Suprapubic skin (tissue), 4 donors: ENCODE results near the gene CFL2. TPM values are rescaled to one million over a fixed set of nuclear protein-coding genes. Genes with fewer than 3 reads are reported as not detected.

Experiments used
- DNase-seq, 2 donors: peaks; one replicate each; pipeline ENCODE4 v3.0.0-alpha.2; 2019; ENCODE audit warnings: low spot score in 2 of 2
- H3K27ac ChIP-seq: fragments of 200-600 bp; sonication (generic); one replicate; pipeline ENCODE4 v1.5.1; 2019
- H3K27me3 ChIP-seq: fragments of 200-600 bp; sonication (generic); one replicate; pipeline ENCODE4 v1.5.1; 2019
- H3K36me3 ChIP-seq: fragments of 200-600 bp; sonication (generic); one replicate; pipeline ENCODE4 v1.5.1; 2019
- H3K4me1 ChIP-seq: fragments of 200-600 bp; sonication (generic); one replicate; pipeline ENCODE4 v1.5.1; 2019
- H3K4me3 ChIP-seq: fragments of 200-600 bp; sonication (generic); one replicate; pipeline ENCODE4 v1.5.1; 2019; ENCODE audit warnings: mild to moderate bottlenecking
- H3K9me3 ChIP-seq: fragments of 200-600 bp; sonication (generic); one replicate; pipeline ENCODE4 v1.5.1; 2019
- CTCF ChIP-seq, 2 donors: fragments of 200-600 bp in 1 of 2; fragments of 450-650 bp in 1 of 2; sonication (generic) in 1 of 2; IDR thresholded peaks; one replicate each; pipeline ENCODE4 v1.5.1; 2016 to 2019; ENCODE audit warnings: antibody characterized with exemption in 2 of 2, mild to moderate bottlenecking in 1 of 2, moderate library complexity in 1 of 2
- EP300 ChIP-seq: sonication (generic); formaldehyde crosslinking; IDR thresholded peaks from one replicate; pipeline ENCODE4 v1.6.1; 2017; ENCODE audit warnings: antibody characterized with exemption
- POLR2A ChIP-seq, 2 donors: fragments of 450-650 bp; IDR thresholded peaks; one replicate each; pipeline ENCODE4 v1.6.1; 2017; ENCODE audit warnings: antibody characterized with exemption in 2 of 2, mild to moderate bottlenecking in 2 of 2, moderate library complexity in 2 of 2
- POLR2AphosphoS5 ChIP-seq, 3 donors: sonication (generic); formaldehyde crosslinking; IDR thresholded peaks; one replicate each; pipeline ENCODE4 v1.6.1; 2017; ENCODE audit warnings: antibody characterized with exemption in 3 of 3
- WGBS: methylation state at CpG from one replicate; pipeline ENCODE4 v1.1.5; 2018; 5-methylcytosine and 5-hydroxymethylcytosine counted together
- total RNA-seq, 4 donors: library from RNA; depleted of rRNA; stranded (reverse); fragments of >200 nt; gene quantifications; one replicate each; pipeline ENCODE4 v1.1.0, GENCODE V29; 2016

Gene CFL2
- total RNA-seq, 4 donors from 2014 or later = 3.7 to 23.9 (median 8.7) TPM

GRCh38 chr14:34715127-34715863 lies 902 bp upstream of the CFL2 start:
- no peaks in the 10 kb centered on the region for H3K36me3 ChIP-seq
- H3K4me1 ChIP-seq = peaks cover 39% of the 10 kb centered on the region
- TF ChIP-seq CTCF (IDR thresholded peaks at IDR 0.05) = no peak
- no peak for TF ChIP-seq POLR2AphosphoS5 (IDR thresholded peaks at IDR 0.05)
- no peak for TF ChIP-seq EP300
- no peak for TF ChIP-seq POLR2A (IDR thresholded peaks at IDR 0.05)
- H3K27me3 ChIP-seq = no peaks in the 10 kb centered on the region
- peak overlapping the region; percentile 98 for H3K27ac ChIP-seq
- WGBS = 36% methylated on average over 8 of the region's 8 CpGs
- no peak for DNase-seq
- H3K9me3 ChIP-seq = no peaks in the 10 kb centered on the region
- peak overlapping the region; percentile 99 for H3K4me3 ChIP-seq

- 2% methylated on average over 25 of the region's 33 CpGs for WGBS
- no peaks in the 10 kb centered on the region for H3K9me3 ChIP-seq
- peak overlapping the region; percentile 99 for H3K4me3 ChIP-seq
- no peak for TF ChIP-seq CTCF (IDR thresholded peaks at IDR 0.05)
- peak; percentile 53 for TF ChIP-seq EP300
- TF ChIP-seq POLR2A (IDR thresholded peaks at IDR 0.05) = peak in 1 of 2 donors; percentile 35
- no peak for DNase-seq
- H3K27me3 ChIP-seq = no peaks in the 10 kb centered on the region
- no peaks in the 10 kb centered on the region for H3K36me3 ChIP-seq
- peak overlapping the region; percentile 98 for H3K27ac ChIP-seq
- peaks cover 45% of the 10 kb centered on the region for H3K4me1 ChIP-seq
Measured at GRCh38 chr14:34713681-34714319, 593 bp downstream of the CFL2 start.

GRCh38 chr14:34713122-34713680 lies 1.2 kb downstream of the CFL2 start:
- Histone ChIP-seq H3K27ac (peak overlapping the region; percentile 98), H3K4me3 (peak overlapping the region; percentile 99), H3K36me3 (no peaks in the 10 kb centered on the region), H3K27me3 (no peaks in the 10 kb centered on the region), H3K4me1 (peaks cover 45% of the 10 kb centered on the region), H3K9me3 (no peaks in the 10 kb centered on the region)
- TF ChIP-seq POLR2A (IDR thresholded peaks at IDR 0.05) = no peak
- DNase-seq = no peak
- WGBS = 56% methylated on average over 6 of the region's 6 CpGs

- peaks cover 45% of the 10 kb centered on the region for H3K4me1 ChIP-seq
- H3K27ac ChIP-seq = no peak overlapping the region
- H3K36me3 ChIP-seq = no peaks in the 10 kb centered on the region
- WGBS = 67% methylated on average over 4 of the region's 4 CpGs
- DNase-seq = no peak
- no peaks in the 10 kb centered on the region for H3K9me3 ChIP-seq
- TF ChIP-seq EP300 = no peak
- TF ChIP-seq CTCF (IDR thresholded peaks at IDR 0.05) = no peak
- no peak for TF ChIP-seq POLR2A (IDR thresholded peaks at IDR 0.05)
- TF ChIP-seq POLR2AphosphoS5 (IDR thresholded peaks at IDR 0.05) = no peak
- H3K27me3 ChIP-seq = no peaks in the 10 kb centered on the region
- H3K4me3 ChIP-seq = no peak overlapping the region
Measured at GRCh38 chr14:34711796-34712712, 2.3 kb downstream of the CFL2 start.

GRCh38 chr14:34711169-34711568 lies 3.2 kb downstream of the CFL2 start:
- no peaks in the 10 kb centered on the region for H3K9me3 ChIP-seq
- no peak overlapping the region for H3K4me3 ChIP-seq

More at GRCh38 chr14:34711169-34711568, 3.2 kb downstream of the CFL2 start:
- no peak for TF ChIP-seq POLR2A (IDR thresholded peaks at IDR 0.05)
- no peak for TF ChIP-seq EP300
- no peak for TF ChIP-seq CTCF (IDR thresholded peaks at IDR 0.05)
- no peak for TF ChIP-seq POLR2AphosphoS5 (IDR thresholded peaks at IDR 0.05)
- Histone ChIP-seq H3K27me3 (no peaks in the 10 kb centered on the region), H3K4me1 (peaks cover 45% of the 10 kb centered on the region), H3K36me3 (no peaks in the 10 kb centered on the region), H3K27ac (no peak overlapping the region)
- 53% methylated on average over 3 of the region's 3 CpGs for WGBS
- DNase-seq = no peak
